Left colon (tissue), 2 donors: ENCODE data around the gene TERB2. TPM values are rescaled to one million over a fixed set of nuclear protein-coding genes. Genes with fewer than 3 reads are reported as not detected.
A peak's percentile ranks its signal among the peaks of the same experiment; 100 is the strongest.
"Not testable (repeated sequence)": the region's sequence is repeated elsewhere in the genome, so short reads cannot be mapped to it uniquely, and the experiment has no call there.

Experiments used
- ATAC-seq: fragments of 200-7000 bp; cut with Tn5 transposase; one replicate; pipeline ENCODE4 v1.9.1; 2020; ENCODE audit warnings: mild to moderate bottlenecking, moderate library complexity
- DNase-seq, 2 donors: peaks; one replicate each; pipeline ENCODE4 v3.0.0-alpha.2; 2020
- intact Hi-C, 2 donors: fragments of 100-400 bp; cut with DNase I in 1 of 2; cut with micrococcal nuclease in 1 of 2; formaldehyde crosslinking; loops; one replicate each; pipeline versions ENCODE4 v1.11.2 to v1.14.0; 2022; cut with DNase I, micrococcal nuclease
- total RNA-seq, 2 donors: library from RNA; stranded (reverse); fragmentation: NEBNext Ultra II Directional; extraction: Animal tissue kit (Norgen Biotek cat#: 25700); gene quantifications; one replicate each; pipeline ENCODE4 v1.2.1, GENCODE V29; 2021
- donor health status: DM: no; HTN: no; CAD: no.
- donor health status: DM: yes; HTN: yes; CAD: no.

The TERB2 gene
- total RNA-seq, 2 donors from 2014 or later = not detected

DNA sequence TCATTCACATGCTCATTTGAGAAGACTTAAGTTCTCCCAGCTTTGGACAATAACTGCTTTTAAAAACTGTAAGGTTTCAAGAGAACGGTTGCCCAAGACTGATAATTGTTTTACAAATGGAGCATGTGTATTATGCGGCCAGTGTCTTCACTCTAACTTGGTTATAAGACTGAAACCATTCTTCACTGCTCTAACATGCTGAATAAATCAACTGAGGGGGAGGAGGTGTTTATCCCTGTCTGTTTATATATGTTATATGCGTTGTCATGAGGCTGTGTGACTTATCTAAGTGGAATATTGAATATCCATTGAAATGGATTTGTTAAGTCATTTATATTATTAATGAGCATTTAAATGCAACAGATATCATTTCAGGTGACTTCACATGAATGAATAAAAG lies 41.1 kb downstream of the TERB2 start:
- ATAC-seq, DNase-seq, intact Hi-C loops: not testable (repeated sequence)

DNA sequence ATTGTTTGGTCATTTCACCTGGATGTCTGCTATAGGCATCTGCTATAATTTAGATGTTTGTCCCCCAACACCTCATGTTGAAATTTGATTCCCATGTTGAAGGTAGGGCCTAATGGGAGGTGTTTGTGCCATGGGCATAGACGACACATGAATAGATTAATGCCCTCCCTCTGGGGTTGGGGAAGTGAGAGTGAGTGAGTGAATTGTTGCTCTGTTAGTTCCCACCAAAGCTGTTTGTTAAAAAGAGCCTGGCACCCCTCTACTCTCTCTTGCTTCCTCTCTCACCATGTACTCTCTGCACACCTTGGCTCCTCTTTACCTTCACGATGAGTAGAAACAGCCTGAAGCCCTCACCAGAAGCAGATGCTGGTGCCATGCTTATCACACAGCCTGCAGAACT lies 42.6 kb downstream of the TERB2 start:
- no peak for ATAC-seq
- intact Hi-C loops = no loop called here
- no peak for DNase-seq

DNA sequence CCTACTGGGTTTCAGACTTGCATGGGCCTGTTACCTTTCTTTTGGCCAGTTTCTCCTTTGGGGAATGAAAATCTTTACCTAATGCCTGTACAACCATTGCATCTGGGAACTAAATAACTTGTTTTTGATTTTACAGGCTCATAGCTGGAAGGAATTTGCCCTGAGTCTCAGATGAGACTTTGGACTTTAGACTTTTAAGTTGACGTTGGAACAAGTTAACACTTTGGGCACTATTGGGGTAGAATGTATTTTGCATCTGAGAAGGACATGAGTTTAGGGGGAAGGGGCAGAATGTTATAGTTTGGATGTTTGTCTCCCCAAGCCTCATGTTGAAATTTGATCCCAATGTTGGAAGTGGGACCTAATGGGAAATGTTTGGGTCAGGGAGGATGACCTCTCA lies 44.7 kb downstream of the TERB2 start:
- ATAC-seq, DNase-seq, intact Hi-C loops: not testable (repeated sequence)

DNA sequence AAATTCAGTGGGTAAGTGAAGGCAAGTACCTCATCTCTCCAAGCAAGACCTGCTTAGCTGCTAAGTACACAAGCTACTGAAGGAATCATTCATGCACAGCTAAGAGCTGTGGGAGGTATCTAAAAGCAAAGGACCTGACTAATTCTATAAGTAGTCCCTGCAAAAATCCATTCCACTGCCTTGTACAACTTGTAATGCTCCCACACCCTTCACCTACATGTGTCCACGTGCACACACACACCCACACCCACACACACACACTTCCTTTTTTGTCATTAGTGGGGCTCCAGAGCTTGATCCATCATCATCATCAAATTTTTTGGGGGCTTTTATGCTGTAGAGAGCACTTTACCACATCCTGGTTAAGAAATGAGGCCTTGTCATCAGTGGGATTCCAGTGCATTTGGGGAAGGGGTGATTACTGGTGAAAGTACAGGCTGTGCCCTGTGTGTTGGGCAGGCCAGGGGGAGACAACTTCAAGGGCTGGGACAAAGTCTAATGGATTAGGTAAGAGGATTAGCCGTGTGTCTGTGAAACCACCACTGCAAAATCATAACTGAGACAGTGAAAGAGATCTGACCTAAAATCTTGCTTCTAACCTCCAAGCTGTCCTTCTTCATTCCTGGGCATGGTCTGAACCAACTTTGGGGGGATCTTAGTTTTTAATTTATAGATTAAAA lies 47.4 kb downstream of the TERB2 start:
- intact Hi-C loops, DNase-seq, ATAC-seq: not testable (repeated sequence)

DNA sequence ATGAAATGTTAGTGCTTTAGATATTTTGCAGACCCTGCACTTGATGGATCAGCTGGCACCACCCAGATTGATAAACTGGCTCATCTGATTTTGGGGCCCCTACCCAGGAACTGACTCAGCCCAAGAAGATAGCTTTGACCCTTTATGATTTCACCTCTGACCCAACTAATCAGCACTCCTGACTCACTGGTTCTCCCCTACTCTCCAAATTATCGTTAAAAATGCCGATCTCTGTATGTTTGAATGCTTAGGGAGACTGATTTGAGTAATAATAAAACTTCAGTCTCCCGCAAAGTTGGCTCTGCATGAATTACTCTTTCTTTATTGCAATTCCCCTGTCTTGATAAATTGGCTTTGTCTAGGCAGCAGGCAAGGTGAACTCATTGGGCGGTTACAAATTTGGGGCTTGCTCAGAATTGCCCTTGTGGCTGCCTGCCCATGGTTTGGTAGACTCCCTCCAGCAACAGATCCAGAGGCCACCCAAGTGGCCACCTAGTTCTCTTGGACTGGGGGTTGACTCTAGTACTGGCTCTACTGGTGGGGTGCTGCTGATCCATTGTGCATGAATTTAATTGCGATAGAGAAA lies 48.2 kb downstream of the TERB2 start:
- DNase-seq, ATAC-seq, intact Hi-C loops: not testable (repeated sequence)

DNA sequence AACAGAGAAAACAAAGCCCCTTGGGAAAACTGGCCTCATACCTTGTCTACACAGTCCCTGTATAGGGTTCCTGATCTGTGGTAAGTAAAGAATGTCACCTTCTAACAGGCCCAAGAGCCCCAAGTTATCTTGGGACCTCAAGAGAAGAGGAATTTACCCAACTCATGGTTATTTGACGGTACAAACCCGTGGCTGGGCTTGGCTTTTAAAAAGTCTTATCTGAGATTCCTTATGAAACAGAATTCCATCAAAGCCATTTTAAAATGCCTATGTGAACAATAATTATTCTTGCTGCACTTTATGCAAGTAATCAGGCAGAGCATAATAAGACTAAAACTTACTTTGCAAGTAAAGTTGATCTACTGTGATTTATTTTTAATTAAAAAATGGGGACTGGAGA lies 52.6 kb downstream of the TERB2 start:
- intact Hi-C loops = no loop called here
- ATAC-seq (no peak), DNase-seq (no peak)

DNA sequence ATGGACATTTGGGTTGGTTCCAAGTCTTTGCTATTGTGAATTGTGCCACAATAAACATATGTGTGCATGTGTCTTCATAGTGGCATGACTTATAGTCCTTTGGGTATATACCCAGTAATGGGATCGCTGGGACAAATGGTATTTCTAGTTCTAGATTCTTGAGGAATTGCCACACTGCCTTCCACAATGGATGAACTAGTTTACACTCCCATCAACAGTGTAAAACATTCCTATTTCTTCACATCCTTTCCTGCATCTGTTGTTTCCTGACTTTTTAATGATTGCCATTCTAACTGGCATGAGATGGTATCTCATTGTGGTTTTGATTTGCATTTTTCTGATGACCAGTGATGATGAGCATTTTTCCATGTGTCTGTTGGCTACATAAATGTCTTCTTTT lies 58.6 kb downstream of the TERB2 start:
- intact Hi-C loops, DNase-seq, ATAC-seq: not testable (repeated sequence)

DNA sequence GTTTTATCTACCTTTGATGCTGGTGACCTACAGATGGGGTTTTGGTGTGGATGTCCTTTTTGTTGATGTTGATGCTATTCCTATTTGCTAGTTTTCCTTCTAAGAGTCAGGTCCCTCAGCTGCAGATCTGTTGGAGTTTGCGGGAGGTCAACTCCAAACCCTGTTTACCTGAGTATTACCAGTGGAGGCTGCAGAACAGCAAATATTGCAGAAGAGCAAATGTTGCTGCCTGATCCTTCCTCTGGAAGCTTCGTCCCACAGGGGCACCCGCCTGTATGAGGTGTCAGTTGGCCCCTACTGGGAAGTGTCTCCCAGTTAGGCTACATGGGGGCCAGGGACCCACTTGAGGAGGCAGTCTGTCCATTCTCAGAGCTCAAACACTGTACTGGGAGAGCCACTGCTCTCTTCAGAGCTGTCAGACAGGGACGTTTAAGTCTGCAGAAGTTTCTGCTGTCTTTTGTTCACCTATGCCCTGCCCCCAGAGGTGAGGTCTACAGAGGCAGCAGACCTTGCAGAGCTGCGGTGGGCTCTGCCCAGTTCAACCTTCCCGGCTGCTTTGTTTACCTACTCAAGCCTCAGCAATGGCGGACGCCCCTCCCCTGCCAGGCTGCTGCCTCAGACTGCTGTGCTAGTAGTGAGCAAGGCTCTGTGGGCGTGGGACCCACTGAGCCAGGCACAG lies 63.9 kb downstream of the TERB2 start:
- intact Hi-C loops, ATAC-seq, DNase-seq: not testable (repeated sequence)

DNA sequence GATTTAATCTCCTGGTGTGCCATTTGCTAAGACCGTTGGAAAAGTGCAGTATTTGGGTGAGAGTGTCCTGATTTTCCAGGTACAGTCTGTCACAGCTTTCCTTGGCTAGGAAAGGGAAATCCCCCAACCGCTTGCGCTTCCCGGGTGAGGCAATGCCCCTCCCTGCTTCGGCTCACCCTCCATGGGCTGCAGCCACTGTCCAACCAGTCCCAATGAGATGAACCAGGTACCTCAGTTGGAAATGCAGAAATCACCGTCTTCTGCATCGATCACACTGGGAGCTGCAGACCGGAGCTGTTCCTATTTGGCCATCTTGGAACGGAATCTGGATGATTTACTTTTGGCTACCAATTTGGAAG lies 64.4 kb downstream of the TERB2 start:
- ATAC-seq, DNase-seq, intact Hi-C loops: not testable (repeated sequence)

DNA sequence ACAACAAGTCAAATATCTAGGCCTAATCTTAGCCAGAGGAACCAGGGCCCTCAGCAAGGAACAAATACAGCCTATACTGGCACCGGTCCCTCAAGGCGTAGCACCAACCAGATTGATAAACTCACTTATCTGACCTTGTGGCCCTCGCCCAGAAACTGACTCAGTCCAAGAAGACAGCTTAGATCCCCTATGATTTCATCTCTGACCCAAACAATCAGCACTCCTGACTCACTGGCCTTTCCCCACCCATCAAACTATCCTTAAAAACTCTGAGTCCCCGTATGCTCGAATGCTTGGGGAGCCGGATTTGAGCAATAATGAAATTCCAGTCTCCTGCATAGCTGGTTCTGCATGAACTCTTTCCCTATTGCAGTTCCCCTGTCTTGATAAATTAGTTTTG lies 64.9 kb downstream of the TERB2 start:
- DNase-seq (no peak), ATAC-seq (no peak)

DNA sequence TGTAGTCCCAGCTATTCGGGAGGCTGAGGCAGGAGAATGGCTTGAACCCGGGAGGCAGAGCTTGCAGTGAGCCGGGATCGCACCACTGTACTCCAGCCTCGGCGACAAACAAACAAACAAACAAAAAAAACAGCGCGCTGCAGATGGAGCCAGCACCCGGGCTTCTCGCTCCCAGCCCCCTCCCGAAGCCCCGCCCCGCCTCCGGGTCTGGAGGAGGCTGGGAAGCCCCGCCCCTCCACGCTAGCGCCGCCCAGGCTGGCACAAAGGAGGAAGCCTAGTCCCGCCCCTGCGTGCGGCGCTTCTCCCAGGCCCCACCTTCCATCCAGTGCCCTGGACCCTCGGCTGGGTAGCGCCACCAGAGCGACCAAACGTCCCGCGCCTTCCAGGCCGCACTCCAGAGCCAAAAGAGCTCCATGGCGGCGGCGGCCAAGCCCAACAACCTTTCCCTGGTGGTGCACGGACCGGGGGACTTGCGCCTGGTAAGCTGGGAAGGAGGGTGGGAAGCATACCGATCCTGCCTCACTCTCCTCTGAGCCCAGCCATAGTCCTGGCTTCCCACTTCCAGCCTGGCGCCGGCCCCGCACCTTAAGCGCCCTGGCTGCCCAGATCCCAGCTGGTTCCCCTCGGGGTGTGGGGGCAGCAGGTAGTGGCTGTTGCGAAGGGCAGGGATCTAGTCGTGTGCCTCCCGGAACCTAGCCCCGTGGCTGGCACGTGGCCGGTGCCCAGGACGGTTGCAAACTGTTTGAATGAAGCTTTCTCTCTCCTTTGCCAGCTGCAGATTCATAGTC lies 66.6 kb downstream of the TERB2 start, which contains the start of gene SORD:
Gene SORD (plus strand): TSS at position 325 of the 788 bp plus-strand sequence. CDS start 89 bp downstream, at position 414.
- intact Hi-C loops = no loop called here
- DNase-seq (peak; percentile 93 to 99), ATAC-seq (peak; percentile 99)

More for the DNA sequence above, 64.9 kb downstream of the TERB2 start:
- intact Hi-C loops = no loop called here

DNA sequence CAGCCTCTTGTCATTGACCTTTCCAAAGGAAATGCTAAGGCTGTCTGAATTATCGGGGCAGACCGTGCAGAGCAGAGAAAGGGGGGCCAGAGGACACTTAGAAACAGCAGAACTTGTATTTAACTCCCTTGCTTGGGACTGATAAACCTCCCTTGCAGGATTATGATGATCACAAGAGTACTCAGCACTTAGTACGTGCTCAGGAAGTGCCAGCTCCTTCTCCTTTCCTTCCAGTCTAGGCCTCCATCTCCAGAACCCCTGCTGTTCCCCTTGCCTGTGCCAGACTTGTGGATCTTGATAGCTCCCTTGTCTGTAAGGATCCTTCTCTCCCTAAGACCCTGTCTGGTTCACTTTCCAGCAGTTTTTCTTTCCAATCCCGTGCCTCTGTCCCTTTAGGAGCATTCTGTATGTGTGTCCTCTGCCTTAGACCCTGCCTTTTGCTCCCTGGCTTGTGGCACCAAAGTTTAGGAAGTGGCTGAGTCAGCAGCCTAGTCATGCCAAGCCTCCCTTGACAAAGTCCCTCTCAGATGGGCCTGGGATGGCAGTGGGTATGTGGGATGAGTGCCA lies 67.3 kb downstream of the TERB2 start:
- intact Hi-C loops = no loop called here
- no peak for DNase-seq

DNA sequence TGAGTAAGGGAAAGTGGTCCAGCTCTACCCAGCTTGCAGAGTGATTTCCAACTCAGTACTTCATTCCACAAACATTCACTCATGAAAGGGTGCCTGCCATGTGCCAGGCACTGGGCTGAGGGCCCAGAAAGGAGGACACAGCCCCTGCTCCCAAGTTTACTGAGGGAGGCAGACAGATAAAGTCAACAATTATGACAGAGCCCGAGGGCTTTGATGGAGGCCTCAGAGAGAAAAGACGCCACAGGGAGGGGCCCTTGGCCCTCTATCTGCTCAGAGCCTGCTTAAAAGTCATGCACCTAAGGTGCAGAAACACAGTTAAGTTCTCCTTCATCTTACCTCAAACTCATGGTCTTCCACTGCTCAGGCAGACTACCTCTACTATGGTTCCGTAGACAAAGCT lies 68.2 kb downstream of the TERB2 start:
- DNase-seq, intact Hi-C loops, ATAC-seq: not testable (repeated sequence)

More for the DNA sequence above, 67.3 kb downstream of the TERB2 start:
- no peak for ATAC-seq

DNA sequence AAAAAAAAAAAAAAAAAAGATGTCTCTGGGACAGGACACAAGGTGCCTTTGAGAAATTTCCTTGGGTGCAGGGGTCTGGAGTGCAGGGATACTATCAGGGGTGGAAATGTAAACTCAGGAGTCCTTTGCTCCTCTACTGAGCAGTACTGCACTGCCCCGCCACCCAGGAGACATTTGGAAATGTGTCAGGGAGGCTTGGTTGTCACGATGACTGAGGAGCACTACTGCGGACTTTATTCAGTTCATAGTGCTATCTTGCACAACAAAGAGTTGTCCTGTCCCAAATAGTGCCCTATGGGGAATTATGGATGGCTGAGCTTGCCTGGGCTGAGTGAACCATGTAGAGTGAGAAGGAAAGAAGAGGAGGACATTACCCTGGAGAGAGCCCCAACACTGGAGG lies 69.1 kb downstream of the TERB2 start:
- ATAC-seq, intact Hi-C loops, DNase-seq: not testable (repeated sequence)

DNA sequence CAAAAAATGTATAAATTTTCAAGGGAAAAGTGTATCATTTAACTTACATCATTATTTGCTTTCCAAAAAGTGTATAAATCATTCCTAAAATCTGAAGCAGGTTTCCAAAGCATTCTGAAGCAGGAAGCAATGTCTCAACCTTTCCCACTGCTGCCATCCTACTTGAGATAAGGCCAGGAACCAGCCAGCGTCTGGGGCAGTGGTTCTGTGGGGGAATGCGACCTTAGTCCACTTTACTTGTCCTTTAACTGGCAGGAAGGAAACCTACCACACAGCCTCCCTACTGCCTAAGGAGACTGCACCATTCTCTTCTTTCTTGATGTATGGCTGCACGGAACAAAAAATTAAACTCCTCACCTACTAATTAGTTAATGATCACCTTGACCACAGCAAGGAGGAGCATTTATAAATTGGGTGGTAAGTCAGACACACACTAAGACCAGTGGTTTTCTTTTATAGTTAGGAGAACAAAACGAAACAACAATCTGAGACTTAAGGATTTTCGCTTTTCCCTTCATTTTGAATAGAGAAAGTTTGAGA lies 70.2 kb downstream of the TERB2 start:
- DNase-seq (no peak), ATAC-seq (no peak)
- intact Hi-C loops = no loop called here

DNA sequence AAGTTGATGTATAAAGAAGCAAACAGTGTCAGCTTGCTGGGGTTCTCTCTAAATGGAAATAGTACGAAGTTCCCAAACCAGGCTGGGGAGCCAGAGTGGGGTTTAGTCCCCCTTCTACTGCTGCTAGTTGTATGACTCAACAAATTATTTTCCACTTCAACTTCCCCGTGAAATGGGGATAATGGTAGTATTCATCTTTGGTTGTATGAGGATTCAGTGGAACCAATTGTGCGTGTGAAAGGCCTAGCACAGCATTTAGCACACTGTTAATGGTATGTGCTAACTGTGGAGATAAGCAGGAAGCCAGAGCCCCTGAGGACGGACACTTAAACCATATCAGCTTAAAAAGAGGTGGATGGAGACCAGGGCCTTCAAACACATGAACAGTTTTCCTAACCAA lies 70.7 kb downstream of the TERB2 start:
- intact Hi-C loops = no loop called here
- no peak for ATAC-seq
- no peak for DNase-seq
